MM.1S (cell line): ENCODE results near the gene KRT80.

Source experiments
- CTCF ChIP-seq: fragments of 300-600 bp; sonication (generic); IDR thresholded peaks from 2 replicates; pipeline ENCODE4 v1.5.1; 2016; ENCODE audit warnings: antibody characterized with exemption, low read length, mixed read lengths
- EZH2 ChIP-seq: fragments of 300-600 bp; sonication (generic); optimal IDR thresholded peaks from 2 replicates; pipeline ENCODE3; 2017; ENCODE audit warnings: low read depth, mild to moderate bottlenecking, antibody characterized with exemption, low read length, mixed read lengths
- EZH2phosphoT487 ChIP-seq: fragments of 300-600 bp; sonication (generic); IDR thresholded peaks from 2 replicates; pipeline ENCODE4 v1.6.1; 2018; ENCODE audit warnings: antibody characterized with exemption, low read length

GRCh38 chr12:52149651-52150241 lies 42.1 kb downstream of the KRT80 start:
- TF ChIP-seq CTCF: no peak
- no peak for TF ChIP-seq EZH2phosphoT487
- TF ChIP-seq EZH2: no peak
